DMS53 treated with DMSO at 0.1 percent for 48 hours (cell line): ENCODE data around the gene LSM8.
"Not testable (repeated sequence)": the region's sequence is repeated elsewhere in the genome, so short reads cannot be mapped to it uniquely, and the experiment has no call there.

Experiments
- DNase-seq: peaks from one replicate; lab custom pipeline; 2025; ENCODE audit not compliant: unreplicated experiment; lab: John Stamatoyannopoulos, UW

The LSM8 gene

DNA sequence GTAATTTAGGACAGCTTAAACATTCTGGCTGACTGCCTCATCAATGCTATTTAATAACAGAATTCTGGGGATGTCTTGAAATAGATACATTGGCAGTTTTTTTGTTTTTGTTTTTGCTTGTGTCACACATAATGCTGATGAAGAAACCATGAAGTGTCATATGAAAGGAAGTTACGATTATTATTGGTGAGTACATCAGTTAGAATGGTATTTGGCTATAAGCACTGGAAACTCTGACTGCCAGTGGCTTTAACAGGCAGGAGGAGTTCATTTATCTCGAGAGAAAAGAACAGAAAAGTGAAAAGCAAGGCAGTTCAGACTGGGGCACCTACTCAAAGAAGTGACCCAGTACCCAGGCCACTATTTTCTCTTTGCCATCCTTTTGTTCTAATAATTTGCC is 18.1 kb downstream of the LSM8 start:
- no peak for DNase-seq

- DNase-seq, result peak; percentile 66
These were observed 30.3 kb downstream of the LSM8 start for GRCh38 chr7:118214051-118214832.

GRCh38 chr7:118214833-118215182 is 30.8 kb downstream of the LSM8 start:
- DNase-seq, result no peak

DNA sequence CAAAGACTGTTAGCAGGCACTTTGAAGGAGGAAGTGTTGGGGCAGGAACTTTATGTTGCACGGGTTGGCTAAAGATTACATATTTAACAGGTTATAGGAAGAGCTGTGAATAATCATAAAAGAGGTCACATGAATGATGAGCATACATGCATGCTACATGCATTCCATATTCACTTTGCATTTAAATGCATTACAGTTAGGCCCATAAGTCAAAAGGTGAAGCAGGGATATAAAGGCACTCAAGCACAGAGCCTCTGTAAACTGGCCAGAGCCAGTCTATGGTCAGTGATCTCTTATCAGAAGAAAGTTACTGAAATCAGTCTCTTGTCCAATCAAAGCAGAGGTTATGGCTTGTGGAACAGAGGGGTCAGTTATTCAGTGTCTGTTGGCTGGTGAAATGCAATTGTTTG is 33.3 kb downstream of the LSM8 start:
- no peak for DNase-seq

DNA sequence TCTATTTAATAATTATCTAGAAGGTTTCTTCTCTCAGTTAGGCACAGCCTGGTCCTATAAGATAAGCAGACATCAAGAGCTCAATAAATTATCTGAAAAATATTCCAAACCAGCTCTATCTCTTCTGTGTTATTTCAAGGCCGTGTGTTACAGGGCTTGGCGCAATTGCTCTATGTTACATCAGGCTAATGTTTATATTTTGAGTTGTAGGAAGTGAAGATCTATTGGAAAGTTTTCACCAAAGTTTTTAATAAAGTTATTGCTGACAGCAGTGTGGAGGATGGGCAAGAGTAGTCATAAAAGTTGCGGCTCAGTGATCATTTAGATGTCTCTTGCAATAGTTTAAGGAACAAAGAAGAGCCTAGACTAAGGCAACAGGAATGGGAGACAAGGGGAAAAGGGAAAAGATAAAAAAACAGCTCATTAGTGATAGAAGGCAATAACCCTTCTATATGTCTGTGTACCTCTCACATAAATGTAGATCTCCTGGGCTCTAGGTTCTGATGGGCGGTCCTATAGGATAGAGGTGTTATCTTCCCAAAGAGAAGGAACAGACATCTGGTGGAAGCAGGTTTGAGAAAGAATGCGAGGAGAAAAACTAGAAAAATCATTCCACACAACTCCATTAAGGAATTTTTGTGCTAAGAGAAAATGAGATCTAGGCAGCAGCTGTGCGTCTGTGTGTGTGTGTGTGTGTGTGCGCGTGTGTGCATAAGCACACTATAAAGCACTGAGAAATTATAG is 34.6 kb downstream of the LSM8 start:
- DNase-seq, result no peak

DNA sequence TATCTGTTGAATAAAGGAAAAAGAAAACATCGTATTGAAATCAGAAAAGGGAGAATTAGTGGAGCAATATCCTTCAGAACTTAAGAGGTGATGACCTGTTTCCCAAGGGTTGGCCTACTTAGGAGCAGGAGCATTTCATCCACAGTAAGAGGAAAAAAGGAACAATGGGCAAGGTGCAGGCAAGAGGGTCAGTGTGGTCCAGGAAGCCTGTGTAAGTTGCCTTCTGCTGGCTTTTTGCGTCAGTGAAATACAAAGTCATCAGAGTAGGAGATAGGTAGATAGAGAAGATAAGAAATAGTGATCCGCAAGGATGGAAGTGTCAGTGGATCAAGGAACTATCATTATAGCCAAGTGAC is 35.2 kb downstream of the LSM8 start:
- DNase-seq, result no peak

GRCh38 chr7:118220583-118220982 is 36.6 kb downstream of the LSM8 start:
- DNase-seq, result no peak

DNA sequence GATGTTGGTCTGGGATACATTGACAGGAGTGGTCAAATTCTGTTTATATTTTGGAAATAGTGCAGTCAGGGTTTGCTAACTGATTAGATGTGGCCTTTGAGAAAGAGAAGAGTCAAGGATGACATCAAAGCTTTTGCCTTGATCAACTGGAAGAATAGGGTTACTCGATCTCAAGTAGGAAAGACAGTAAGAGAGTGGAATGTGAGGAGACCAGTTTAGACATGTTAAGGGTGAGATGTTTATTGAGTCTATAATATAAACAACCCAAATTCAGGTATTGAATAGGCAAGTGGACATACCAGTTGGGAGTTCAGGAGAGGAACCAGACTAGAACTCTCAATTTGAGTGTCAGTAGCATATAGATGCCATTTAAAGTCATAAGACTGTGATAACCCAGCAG is 38.6 kb downstream of the LSM8 start:
- DNase-seq, result no peak

DNA sequence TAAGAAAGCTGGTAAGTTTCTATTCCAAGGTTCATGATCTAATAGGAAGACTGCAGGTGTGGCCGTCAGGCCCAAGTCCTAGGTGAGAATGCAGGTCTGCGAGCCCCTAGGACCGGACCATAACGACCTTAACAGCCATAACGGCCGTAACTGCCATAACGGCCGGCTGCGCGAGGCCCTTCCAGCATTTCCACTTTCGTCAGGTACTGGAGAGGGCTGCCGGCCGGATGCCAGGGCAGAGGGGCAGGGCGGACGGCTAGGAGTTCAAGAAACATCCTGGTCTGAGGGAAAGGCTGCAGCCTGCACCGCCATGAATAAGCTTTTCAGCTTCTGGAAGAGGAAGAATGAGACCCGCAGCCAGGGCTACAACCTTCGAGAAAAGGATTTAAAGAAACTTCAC is 40.6 kb downstream of the LSM8 start, which contains the start of gene ANKRD7:
Gene ANKRD7, plus strand, starts transcription at position 184 of the 400 bp plus-strand sequence. Its CDS starts 127 bp downstream, at position 311.
- no peak for DNase-seq

GRCh38 chr7:118232837-118233236 is 48.9 kb downstream of the LSM8 start:
- DNase-seq, result no peak

DNA sequence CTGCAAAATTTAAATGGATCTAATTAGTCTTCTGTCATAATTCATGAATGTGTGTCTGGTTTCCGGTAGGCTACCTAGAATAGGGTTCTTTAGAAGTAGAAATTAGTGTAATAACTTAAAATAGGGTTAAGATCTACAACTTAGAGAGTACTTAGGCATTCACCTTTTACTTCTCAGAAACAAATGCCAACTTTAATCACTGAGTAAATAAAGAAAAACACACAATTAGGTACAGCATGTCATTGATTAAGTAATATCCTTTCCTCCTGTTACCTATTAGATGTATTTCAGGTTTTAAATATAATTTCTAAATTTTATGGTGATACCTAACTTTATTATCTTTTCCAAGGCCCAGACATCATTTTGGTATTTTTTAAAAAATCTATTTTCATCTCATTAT is 49.8 kb downstream of the LSM8 start:
- DNase-seq, result no peak

DNA sequence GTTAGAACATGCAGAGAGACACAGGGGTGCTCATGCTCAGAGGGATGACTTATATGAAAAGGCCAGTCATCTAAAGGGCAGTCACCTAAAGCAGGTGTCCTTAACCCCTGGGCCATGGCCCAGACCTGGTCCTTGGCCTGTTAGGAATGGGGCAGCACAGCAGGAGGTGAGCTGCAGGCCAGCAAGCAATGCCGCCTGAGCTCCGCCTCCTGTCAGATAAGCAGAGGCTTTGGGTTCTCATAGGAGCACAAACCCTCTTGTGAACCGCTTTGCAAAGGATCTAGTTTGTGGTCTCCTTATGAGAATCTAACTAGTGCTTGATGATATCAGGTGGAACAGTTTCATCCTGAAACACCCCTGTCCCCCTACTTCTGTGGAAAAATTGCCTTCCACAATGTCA is 55.0 kb downstream of the LSM8 start:
- no peak for DNase-seq

GRCh38 chr7:118240320-118240719 is 56.4 kb downstream of the LSM8 start:
- not testable (repeated sequence) for DNase-seq
